ENCODE measurements around the gene KDM4C.

DNA sequence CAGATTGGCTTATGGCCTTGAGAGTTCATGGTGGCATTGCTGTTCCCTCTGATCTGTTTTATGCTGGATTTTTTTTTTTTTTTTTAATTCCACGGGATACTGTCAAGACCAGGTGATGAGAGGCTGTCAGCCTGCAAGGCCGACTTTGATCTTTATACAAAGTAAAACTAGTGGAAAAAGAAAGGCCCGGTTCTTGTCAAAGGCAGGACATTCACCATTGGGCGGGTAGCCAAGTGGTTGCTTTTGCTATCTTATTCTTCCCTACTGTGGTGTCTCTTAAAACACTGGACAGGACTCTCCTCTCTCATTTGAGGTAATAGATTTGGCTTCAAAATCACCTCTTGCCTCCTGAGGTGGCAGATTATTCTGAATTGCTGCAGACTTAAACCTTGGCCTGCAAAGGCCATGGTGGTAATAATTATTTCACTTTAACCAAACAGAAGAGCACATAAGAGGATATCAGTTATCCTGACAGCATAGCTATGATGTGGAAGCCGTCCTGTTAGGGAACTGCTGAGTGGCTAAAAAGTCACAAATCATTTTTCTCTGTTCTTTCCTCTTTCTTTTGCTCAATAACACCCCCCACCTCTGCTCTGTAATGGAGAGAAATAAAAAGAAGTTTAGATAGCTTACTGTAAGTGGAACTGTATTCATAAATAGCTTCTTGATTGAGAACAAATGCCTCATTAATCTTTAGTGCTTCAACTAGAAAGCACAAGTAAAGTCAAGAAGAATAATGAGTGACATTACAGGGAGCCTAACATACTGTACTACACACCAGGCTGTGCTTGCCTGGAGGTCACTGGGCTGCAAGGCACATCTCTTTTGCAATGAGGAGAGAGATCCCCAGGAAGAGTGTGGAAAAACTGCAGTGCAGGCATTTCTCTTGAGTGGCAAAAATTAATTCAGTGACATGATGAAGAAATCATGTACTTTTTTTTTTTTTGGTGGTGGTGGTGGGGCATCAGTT, 275.6 kb downstream of the KDM4C start:
- no peak for TF ChIP-seq EZH2 (IDR thresholded peaks at IDR 0.05; ENCODE audit: borderline replicate concordance, low read depth, low read length, poor library complexity, severe bottlenecking)
- TF ChIP-seq, protein P1, sequence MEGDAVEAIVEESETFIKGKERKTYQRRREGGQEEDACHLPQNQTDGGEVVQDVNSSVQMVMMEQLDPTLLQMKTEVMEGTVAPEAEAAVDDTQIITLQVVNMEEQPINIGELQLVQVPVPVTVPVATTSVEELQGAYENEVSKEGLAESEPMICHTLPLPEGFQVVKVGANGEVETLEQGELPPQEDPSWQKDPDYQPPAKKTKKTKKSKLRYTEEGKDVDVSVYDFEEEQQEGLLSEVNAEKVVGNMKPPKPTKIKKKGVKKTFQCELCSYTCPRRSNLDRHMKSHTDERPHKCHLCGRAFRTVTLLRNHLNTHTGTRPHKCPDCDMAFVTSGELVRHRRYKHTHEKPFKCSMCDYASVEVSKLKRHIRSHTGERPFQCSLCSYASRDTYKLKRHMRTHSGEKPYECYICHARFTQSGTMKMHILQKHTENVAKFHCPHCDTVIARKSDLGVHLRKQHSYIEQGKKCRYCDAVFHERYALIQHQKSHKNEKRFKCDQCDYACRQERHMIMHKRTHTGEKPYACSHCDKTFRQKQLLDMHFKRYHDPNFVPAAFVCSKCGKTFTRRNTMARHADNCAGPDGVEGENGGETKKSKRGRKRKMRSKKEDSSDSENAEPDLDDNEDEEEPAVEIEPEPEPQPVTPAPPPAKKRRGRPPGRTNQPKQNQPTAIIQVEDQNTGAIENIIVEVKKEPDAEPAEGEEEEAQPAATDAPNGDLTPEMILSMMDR (conservative IDR thresholded peaks at IDR 0.05; ENCODE audit: low read depth, low read length), result no peak
